Measurements from ENCODE around the gene MX2.

- no peak for TF ChIP-seq POLR2A (IDR thresholded peaks at IDR 0.05; ENCODE audit: extremely low read depth, insufficient read length)
- TF ChIP-seq, protein P1, sequence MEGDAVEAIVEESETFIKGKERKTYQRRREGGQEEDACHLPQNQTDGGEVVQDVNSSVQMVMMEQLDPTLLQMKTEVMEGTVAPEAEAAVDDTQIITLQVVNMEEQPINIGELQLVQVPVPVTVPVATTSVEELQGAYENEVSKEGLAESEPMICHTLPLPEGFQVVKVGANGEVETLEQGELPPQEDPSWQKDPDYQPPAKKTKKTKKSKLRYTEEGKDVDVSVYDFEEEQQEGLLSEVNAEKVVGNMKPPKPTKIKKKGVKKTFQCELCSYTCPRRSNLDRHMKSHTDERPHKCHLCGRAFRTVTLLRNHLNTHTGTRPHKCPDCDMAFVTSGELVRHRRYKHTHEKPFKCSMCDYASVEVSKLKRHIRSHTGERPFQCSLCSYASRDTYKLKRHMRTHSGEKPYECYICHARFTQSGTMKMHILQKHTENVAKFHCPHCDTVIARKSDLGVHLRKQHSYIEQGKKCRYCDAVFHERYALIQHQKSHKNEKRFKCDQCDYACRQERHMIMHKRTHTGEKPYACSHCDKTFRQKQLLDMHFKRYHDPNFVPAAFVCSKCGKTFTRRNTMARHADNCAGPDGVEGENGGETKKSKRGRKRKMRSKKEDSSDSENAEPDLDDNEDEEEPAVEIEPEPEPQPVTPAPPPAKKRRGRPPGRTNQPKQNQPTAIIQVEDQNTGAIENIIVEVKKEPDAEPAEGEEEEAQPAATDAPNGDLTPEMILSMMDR (IDR thresholded peaks at IDR 0.05; ENCODE audit: low read depth, low read length): no peak
- no peak for TF ChIP-seq MYC (IDR thresholded peaks at IDR 0.05; ENCODE audit: low read depth, low read length)
These were observed 64.3 kb downstream of the MX2 start, which contains the start of gene MX1 for GRCh38 chr21:41425954-41426675.
